ENCODE measurements around the gene ZNF805. TPM values are rescaled to one million over a fixed set of nuclear protein-coding genes. Genes with fewer than 3 reads are reported as not detected.
A peak's percentile ranks its signal among the peaks of the same experiment; 100 is the strongest.

Gene ZNF805
- total and polyA plus RNA-seq, 2 of the 13 experiments (the other 11 are each of a cell fraction or from before 2014, with no cell fraction given), result 5.1 to 12.8 TPM

DNA sequence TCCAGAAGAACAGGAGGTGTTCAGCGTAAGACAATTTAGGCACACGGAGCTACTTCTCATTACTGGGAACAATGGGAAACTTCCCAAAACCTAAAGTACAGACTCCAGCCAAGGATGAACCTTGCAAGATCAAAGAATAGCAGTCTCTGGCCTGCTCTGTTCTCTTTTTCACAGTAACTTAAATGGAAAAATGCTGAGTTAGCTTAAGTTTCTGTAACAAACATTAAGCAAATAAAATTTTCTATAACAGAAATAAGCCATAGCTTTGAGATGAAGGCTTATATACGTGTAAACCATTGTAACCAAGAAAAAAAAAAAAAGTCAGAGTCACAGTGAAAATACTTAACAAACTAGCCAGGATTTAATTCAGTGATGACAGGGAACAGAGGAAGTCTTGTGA, 21.6 kb downstream of the ZNF805 start:
- BruUV-seq (replicated peaks), result no TSS peak
- in situ Hi-C loops (cut with HindIII; ENCODE audit: extremely low pct_ligation_motif_present, low pct_unique_long_range_greater_than_20kb), result no loop called here
- Histone ChIP-seq H4K20me1 (ENCODE audit: insufficient read depth, low read length) (no peaks in the 10 kb centered on the region), H3K4me2 (ENCODE audit: low read depth, low read length) (no peak overlapping the region), H2AFZ (ENCODE audit: low read length) (no peak overlapping the region), H3K9me3 (ENCODE audit: low read length) (no peaks in the 10 kb centered on the region), H3K36me3 (replicated peaks in 1 of 2; ENCODE audit: control insufficient read depth in 1 of 2, insufficient read depth in 2 of 2, low read length in 2 of 2) (no peaks in the 10 kb centered on the region; a peak in 1 of 5 replicates), H3K27ac (ENCODE audit: extremely low read length, insufficient read depth, low read length) (no peak overlapping the region), H3K4me3 (replicated peaks in 1 of 3; ENCODE audit: insufficient read depth in 1 of 3, low read depth in 2 of 3, low read length in 3 of 3) (no peak overlapping the region), H3K27me3 (ENCODE audit: control insufficient read depth in 1 of 2, insufficient read depth in 2 of 2, low read length in 2 of 2) (no peaks in the 10 kb centered on the region), H3K9ac (ENCODE audit: insufficient read depth, low read depth, low read length) (no peak overlapping the region), H3K79me2 (ENCODE audit: insufficient read depth, low read length) (no peaks in the 10 kb centered on the region), H3K4me1 (ENCODE audit: insufficient read depth, low read length) (no peaks in the 10 kb centered on the region)
- 98% methylated on average over 3 of the region's 3 CpGs for WGBS (ENCODE audit: low lambda C conversion rate)
- ATAC-seq (no peak), FAIRE-seq (no peak), DNase-seq (ENCODE audit: low spot score) (no peak)
- ChIA-PET POLR2A (interaction anchor here (0.5 to 1.0 kb wide), 2 partner anchors 16 to 115 kb away, joined by 3 read pairs; no protein-coding TSS in a partner anchor), CTCF (ENCODE audit: low intra/inter-chr PET ratio, low total read pairs) (no interaction called here)
- peak; percentile 86 for TF ChIP-seq MAFF (IDR thresholded peaks at IDR 0.05; ENCODE audit: low read depth, low read length)
- TF ChIP-seq MAFK (conservative IDR thresholded peaks at IDR 0.05 in 1 of 2, IDR thresholded peaks at IDR 0.05 in 1 of 2; ENCODE audit: low read length in 2 of 2), result peak; percentile 82 to 93
- TF ChIP-seq GRHL1 (CRISPR knock-in tag; conservative IDR thresholded peaks at IDR 0.05), result no peak
- TF ChIP-seq, protein P1, sequence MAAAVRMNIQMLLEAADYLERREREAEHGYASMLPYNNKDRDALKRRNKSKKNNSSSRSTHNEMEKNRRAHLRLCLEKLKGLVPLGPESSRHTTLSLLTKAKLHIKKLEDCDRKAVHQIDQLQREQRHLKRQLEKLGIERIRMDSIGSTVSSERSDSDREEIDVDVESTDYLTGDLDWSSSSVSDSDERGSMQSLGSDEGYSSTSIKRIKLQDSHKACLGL (CRISPR knock-in tag; IDR thresholded peaks at IDR 0.05), result no peak
- TF ChIP-seq, protein P2, sequence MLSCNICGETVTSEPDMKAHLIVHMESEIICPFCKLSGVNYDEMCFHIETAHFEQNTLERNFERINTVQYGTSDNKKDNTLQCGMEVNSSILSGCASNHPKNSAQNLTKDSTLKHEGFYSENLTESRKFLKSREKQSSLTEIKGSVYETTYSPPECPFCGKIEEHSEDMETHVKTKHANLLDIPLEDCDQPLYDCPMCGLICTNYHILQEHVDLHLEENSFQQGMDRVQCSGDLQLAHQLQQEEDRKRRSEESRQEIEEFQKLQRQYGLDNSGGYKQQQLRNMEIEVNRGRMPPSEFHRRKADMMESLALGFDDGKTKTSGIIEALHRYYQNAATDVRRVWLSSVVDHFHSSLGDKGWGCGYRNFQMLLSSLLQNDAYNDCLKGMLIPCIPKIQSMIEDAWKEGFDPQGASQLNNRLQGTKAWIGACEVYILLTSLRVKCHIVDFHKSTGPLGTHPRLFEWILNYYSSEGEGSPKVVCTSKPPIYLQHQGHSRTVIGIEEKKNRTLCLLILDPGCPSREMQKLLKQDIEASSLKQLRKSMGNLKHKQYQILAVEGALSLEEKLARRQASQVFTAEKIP (CRISPR knock-in tag; IDR thresholded peaks at IDR 0.05; ENCODE audit: borderline replicate concordance), result no peak
- no peak for TF ChIP-seq SCMH1 (CRISPR knock-in tag; IDR thresholded peaks at IDR 0.05; ENCODE audit: borderline replicate concordance)
- intact Hi-C loops (cut with micrococcal nuclease; ENCODE audit: unreplicated experiment), result no loop called here

Measured in HepG2 (cell line).